ENCODE results near the gene CRYBA4. TPM values are rescaled to one million over a fixed set of nuclear protein-coding genes. Genes with fewer than 3 reads are reported as not detected.

Gene CRYBA4
- polyA plus RNA-seq, 1 donor: not detected

GRCh38 chr22:26660961-26661578 lies 39.3 kb downstream of the CRYBA4 start:
- DNase-seq: no peak

GRCh38 chr22:26662160-26662559 lies 40.4 kb downstream of the CRYBA4 start:
- no peak for DNase-seq

GRCh38 chr22:26663374-26663923 lies 41.7 kb downstream of the CRYBA4 start:
- DNase-seq: no peak

GRCh38 chr22:26665813-26666231 lies 44.1 kb downstream of the CRYBA4 start:
- no peak for DNase-seq

GRCh38 chr22:26667140-26667539 lies 45.4 kb downstream of the CRYBA4 start:
- DNase-seq: no peak

- no peak for DNase-seq
Measured at GRCh38 chr22:26669060-26669481, 47.3 kb downstream of the CRYBA4 start.

GRCh38 chr22:26670459-26670858 lies 48.7 kb downstream of the CRYBA4 start:
- no peak for DNase-seq

- no peak for DNase-seq
Measured at GRCh38 chr22:26671317-26672059, 49.7 kb downstream of the CRYBA4 start.

- DNase-seq: no peak
Measured at GRCh38 chr22:26672060-26672471, 50.3 kb downstream of the CRYBA4 start.

GRCh38 chr22:26672590-26673468 lies 51.1 kb downstream of the CRYBA4 start:
- DNase-seq: peak; percentile 94

GRCh38 chr22:26673486-26673885 lies 51.7 kb downstream of the CRYBA4 start:
- no peak for DNase-seq

GRCh38 chr22:26674211-26675190 lies 52.7 kb downstream of the CRYBA4 start:
- DNase-seq: no peak

- DNase-seq: no peak
Measured at GRCh38 chr22:26675687-26676268, 54.0 kb downstream of the CRYBA4 start.

- DNase-seq: no peak
Measured at GRCh38 chr22:26677217-26677616, 55.5 kb downstream of the CRYBA4 start.

GRCh38 chr22:26679003-26679629 lies 57.4 kb downstream of the CRYBA4 start:
- peak; percentile 81 for DNase-seq

Other genes starting within 250 kb of the CRYBA4 start
- gene ASPHD2, start 192.7 kb upstream of the CRYBA4 start, polyA plus RNA-seq (ENCODE audit: insufficient read length): 4.4 TPM
- gene HPS4, start 138.2 kb upstream of the CRYBA4 start, polyA plus RNA-seq (ENCODE audit: insufficient read length): 47.1 TPM
- gene SRRD, start 138.1 kb upstream of the CRYBA4 start, polyA plus RNA-seq (ENCODE audit: insufficient read length): 39.4 TPM
- gene TFIP11, start 109.5 kb upstream of the CRYBA4 start, polyA plus RNA-seq (ENCODE audit: insufficient read length): 45.6 TPM
- gene TPST2, start 31.8 kb upstream of the CRYBA4 start, polyA plus RNA-seq (ENCODE audit: insufficient read length): 26.7 TPM
- 0.45 TPM for gene CRYBB1, start 3.9 kb upstream of the CRYBA4 start, polyA plus RNA-seq (ENCODE audit: insufficient read length)
- gene MIAT, start 35.6 kb downstream of the CRYBA4 start, polyA plus RNA-seq (ENCODE audit: insufficient read length): 0.52 TPM